HG03135 (cell line): Measurements from ENCODE around the gene OR5M11.
"Not testable (repeated sequence)": the region's sequence is repeated elsewhere in the genome, so short reads cannot be mapped to it uniquely, and the experiment has no call there.

ENCODE experiments used
- ATAC-seq: cut with Tn5 transposase; IDR thresholded peaks from one replicate; pipeline ENCODE4 v1.9.1; 2021; ENCODE audit warnings: mild to moderate bottlenecking, moderate library complexity; ENCODE audit not compliant: unreplicated experiment

The OR5M11 gene

GRCh38 chr11:56543157-56543556 is at the start of gene OR5M11:
OR5M11 (minus strand) TSS chr11:56543257; CDS start chr11:56543257, 0 bp downstream.
- ATAC-seq: no peak

- ATAC-seq: not testable (repeated sequence)
Observed at GRCh38 chr11:56592088-56592717, 49.1 kb upstream of the OR5M11 start.

DNA sequence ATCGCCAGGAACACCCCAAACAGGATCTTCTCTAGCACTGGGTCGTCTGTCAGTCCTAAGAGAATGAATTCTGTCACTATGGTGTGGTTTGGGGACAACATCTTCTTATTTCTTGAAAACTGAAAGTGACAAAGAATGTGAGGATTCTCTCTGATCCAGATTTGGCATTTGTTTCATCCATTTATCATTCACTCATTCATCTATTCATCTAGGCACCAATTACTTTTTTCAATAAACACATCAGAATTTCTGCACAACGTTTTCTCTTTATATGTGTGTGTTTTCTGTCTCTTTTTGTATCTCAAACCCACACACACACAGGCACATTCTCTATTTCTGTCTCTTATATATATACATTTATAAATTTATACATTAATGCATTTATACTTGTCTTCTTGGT is 34.6 kb upstream of the OR5M11 start, which contains the start of gene OR5M10:
Gene OR5M10, minus strand, starts transcription at position 101 of the 400 bp plus-strand sequence. Its CDS starts 0 bp downstream, at position 101.
- no peak for ATAC-seq

GRCh38 chr11:56558574-56558973 is 15.5 kb upstream of the OR5M11 start:
- ATAC-seq: no peak

- ATAC-seq: not testable (repeated sequence)
Observed at GRCh38 chr11:56554691-56555090, 11.6 kb upstream of the OR5M11 start.

- no peak for ATAC-seq
Observed at GRCh38 chr11:56545531-56545930, 2.5 kb upstream of the OR5M11 start.

GRCh38 chr11:56543739-56544138 is 682 bp upstream of the OR5M11 start:
- ATAC-seq: no peak

DNA sequence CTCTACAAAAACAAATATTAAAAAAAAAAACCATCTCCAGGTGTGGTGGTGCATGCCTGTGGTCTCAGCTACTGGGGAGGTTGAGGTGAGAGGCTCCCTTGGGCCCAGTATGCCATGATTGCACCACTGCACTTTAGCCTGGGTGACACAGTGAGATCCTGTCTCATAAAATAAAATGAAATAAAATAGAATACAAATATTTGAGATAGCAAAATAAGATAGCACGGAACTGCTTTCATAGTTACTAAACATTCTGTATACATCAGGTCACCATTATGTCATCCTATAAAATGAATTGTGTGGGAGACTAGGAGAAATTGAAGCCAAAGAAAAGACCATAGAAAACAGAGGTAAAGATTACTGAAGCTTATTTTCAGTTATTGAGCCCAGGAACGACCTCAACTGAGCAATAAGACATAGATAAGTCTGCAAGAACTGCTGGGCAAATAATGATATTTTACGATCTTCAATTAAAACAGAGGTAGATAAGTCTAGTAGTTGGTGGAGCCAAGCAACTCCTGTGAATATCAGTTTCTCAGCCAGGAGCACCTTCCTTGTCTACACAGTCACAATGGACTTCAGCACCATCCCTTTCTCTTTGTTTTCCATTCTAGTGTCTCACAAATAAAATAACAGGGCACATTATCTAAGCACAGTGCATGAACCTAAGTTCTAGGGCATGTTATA is 9.9 kb downstream of the OR5M11 start:
- no peak for ATAC-seq

GRCh38 chr11:56531856-56532255 is 11.2 kb downstream of the OR5M11 start:
- ATAC-seq: no peak

DNA sequence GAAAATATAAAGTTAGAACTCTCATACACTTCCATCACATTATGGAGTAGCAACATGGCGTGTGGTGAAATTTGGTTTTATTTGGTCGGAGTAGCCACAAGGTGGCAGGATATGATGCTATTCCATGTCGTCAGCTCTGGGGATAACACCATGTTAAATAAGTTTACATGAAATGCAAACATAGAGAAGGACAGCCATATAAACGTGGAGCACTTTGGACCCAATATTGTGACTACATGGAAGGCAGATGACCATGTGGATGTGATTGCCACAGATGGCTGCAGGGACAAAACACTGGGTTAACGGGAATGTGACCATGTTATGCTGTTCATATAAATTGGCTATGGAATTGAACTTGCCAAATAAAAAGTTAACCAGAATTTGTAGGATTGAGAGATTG is 21.0 kb downstream of the OR5M11 start:
- ATAC-seq: no peak

- no peak for ATAC-seq
Observed at GRCh38 chr11:56513280-56513679, 29.8 kb downstream of the OR5M11 start.

- no peak for ATAC-seq
Observed at GRCh38 chr11:56509439-56509838, 33.6 kb downstream of the OR5M11 start.

DNA sequence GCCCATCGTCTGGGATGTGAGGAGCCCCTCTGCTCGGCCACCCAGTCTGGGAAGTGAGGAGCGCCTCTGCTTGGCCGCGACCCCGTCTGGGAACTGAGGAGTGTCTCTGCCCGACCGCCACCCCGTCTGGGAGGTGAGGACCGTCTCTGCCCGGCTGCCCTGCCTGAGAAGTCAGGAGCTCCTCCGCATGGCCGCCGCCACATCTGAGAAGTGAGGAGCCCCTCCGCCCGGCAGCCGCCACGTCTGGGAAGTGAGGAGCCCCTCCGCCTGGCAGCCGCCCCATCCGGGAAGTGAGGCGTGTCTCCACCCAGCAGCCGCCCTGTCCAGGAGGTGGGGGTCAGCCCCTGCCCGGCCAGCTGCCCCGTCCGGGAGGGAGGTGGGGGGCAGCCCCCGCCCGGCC is 46.0 kb downstream of the OR5M11 start:
- no peak for ATAC-seq

GRCh38 chr11:56495117-56495516 is 47.9 kb downstream of the OR5M11 start:
- ATAC-seq: no peak
